Measurements from ENCODE around the gene CELF4.
A peak's percentile ranks its signal among the peaks of the same experiment; 100 is the strongest.

Gene CELF4

GRCh38 chr18:37336568-37337285 lies 228.9 kb downstream of the CELF4 start:
- DNase-seq (ENCODE audit: insufficient read length, low spot score) (no peak), FAIRE-seq (no peak)

DNA sequence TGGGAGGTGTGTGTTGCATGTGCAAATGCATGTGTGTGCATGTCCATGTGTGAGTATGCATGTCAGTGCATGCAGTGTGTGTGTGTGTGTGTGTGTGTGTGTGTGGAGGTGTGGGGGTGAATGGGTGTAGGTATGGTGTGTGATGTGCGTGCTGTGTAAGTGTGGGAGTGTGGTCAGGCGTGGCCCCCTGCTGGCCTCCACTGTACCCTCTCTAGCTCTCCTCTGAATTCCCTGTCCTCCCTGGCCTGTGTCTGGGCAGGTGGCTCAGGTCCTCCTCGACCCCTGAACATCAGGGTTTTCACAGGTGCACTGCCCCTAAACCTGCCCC lies 230.2 kb downstream of the CELF4 start:
- FAIRE-seq (no peak), DNase-seq (ENCODE audit: insufficient read length, low spot score) (peak; percentile 11)

DNA sequence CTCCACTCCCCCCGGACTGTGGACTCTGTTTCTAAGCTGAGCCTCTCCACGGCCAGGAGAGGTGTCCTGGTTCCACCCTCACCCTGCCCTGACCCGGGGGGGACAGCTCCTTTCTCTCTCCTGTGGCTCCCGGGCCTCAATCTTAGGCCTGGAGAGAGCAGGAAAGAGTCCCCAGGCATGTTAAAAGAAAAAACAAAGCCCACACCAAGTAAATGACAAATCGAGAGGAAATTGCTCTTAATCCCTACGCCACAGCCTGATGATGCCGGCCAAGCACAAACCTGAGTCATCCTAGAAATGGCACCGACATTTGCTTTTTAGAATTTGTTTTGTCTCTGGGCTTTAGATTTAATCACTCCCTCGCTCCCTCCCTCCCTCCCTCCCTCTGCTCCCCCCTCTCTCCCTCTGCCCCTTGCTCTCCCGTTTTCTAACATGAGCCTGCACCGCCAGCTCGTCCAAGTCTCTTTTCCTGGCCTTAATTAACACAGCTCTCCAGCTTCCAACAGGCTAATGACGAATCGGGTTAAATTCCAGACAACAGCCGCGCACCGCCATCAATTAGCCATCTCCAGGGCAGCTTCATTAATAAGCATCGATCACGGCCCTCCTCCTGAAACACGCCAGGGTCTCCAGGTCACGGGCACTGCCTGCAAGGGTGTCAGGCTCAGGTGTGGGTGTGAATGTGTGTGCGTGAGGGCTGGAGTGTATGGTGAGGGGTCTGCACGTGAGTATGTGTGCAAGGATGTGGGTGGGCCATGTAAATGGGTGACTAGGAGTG lies 230.8 kb downstream of the CELF4 start:
- no peak for FAIRE-seq
- DNase-seq (ENCODE audit: insufficient read length, low spot score) = no peak

DNA sequence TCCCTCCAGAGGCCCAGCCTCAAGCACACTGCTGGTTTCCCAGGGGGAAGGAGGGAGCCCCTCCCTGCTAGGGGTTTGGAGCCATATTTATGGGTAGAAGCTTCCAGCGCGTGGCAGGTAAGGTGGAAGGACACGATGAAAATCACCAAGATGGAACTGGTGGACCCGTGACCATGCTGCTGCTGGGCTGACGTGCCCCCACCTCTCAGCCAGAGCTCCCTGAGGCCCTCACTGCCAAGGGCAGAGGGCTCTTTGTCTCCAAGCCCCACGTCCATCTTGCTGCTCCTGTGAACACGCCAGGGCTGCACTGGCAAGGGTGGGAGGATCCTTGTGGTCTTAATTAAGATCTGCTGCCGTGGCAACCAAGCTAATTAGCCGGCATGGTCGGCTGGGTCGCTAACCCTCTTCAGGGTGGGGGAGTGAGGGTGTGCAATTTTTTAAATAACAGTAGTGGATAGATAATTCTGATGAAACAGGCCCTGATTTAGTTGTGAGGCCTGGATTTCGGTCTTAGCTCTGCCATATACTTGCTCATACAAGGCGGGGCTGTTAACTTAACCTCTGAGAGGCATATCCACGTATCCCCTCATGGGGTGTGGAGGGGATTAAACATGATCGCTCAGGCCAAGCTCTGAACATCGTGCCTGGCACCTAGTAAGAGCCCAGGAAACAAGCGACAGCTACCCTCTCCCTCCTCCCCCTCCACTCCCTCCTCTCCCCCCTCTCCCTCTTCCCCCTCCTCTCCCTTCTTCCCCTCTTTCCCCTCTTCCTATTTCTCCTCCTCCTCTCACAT lies 232.8 kb downstream of the CELF4 start:
- DNase-seq (ENCODE audit: insufficient read length, low spot score) (no peak), FAIRE-seq (no peak)

- no peak for FAIRE-seq
Measured at GRCh38 chr18:37332219-37332618, 233.4 kb downstream of the CELF4 start.

DNA sequence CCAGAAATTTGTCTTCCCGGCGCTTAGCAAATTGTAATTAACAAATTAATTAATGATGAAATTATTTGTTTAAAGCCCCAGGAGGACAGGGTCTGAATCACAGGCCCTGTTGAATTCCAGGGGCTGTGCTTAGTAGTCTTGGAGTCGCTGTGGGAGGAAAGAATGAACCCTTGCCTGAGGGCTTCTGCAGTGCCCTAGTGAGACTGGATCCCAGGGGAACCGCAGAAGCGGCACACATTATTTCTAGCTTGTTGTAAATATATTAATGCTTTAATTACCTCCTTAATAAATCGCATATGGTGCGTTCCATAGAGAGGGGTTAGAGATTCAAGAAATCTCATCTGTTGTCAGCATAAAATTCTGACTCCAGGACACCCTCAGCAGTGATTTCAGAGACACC lies 235.4 kb downstream of the CELF4 start:
- no peak for DNase-seq (ENCODE audit: insufficient read length, low spot score)
- no peak for FAIRE-seq

More at GRCh38 chr18:37332219-37332618, 233.4 kb downstream of the CELF4 start:
- no peak for DNase-seq (ENCODE audit: insufficient read length, low spot score)

DNA sequence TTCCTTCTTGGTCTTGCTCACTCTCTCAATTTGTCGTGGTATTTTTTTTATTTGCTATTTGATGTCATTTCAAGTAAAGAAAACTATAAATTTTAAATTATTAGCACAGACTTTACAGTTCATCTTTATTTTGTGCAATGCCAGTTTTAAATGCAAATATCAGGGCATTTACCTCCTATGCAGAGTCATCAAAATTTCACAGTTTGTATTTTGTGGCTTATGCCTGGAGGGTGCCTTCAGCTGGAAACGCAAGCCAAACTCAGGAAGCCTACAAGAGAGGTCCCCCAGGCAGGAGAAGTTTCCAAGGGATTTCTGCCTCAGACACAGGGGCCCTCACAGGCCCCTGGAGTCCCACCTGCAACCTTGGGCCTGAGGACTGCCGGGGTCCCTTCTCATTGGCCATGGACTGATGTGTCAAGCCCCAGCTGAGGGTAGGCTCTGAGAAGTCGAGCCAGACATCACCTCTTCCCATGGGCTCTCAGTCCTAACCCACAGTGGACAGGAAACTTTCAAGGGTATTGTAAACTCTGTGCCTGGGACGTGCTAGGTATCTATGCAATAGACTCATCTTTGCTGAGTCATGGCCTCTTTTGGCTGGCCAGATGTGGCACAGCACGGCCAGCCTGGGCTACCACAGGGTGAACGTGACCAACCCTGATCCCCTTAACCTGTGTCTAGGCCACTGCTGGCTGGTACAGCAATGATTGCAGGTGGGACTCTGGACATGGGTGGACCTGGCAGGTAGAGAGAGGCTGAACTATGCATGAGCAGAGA lies 236.5 kb downstream of the CELF4 start:
- FAIRE-seq (no peak), DNase-seq (ENCODE audit: insufficient read length, low spot score) (no peak)

- FAIRE-seq = no peak
Measured at GRCh38 chr18:37327063-37327577, 238.5 kb downstream of the CELF4 start.

GRCh38 chr18:37322492-37323035 lies 243.0 kb downstream of the CELF4 start:
- FAIRE-seq (no peak), DNase-seq (ENCODE audit: insufficient read length, low spot score) (peak; percentile 39)

More at GRCh38 chr18:37327063-37327577, 238.5 kb downstream of the CELF4 start:
- DNase-seq (ENCODE audit: insufficient read length, low spot score) = no peak

GRCh38 chr18:37321582-37322491 lies 243.8 kb downstream of the CELF4 start:
- DNase-seq (ENCODE audit: insufficient read length, low spot score) (no peak), FAIRE-seq (no peak)

GRCh38 chr18:37320317-37320716 lies 245.3 kb downstream of the CELF4 start:
- DNase-seq (ENCODE audit: insufficient read length, low spot score) = no peak
- no peak for FAIRE-seq

- DNase-seq (ENCODE audit: insufficient read length, low spot score) (no peak), FAIRE-seq (no peak)
Measured at GRCh38 chr18:37318360-37319355, 246.9 kb downstream of the CELF4 start.

DNA sequence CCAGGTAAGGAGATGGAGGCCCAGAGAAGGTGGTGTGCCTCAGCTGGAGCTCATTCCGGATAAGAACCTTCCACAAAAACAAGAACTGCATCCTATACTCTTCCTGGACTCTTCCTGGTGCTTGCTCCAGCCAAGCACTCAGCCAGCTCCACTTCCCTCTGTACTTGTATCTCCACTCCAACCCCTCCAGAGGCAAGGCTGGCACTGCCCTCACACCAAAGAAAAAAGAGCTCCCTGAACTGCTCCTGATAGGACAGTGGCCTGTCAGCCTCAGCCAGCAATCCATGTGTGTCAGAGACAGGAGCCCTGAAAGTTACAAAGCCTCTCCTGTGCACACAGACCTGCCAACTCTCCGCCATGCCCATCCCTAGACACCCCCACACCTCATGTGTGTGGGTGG lies 248.1 kb downstream of the CELF4 start:
- no peak for FAIRE-seq
- DNase-seq (ENCODE audit: insufficient read length, low spot score) = no peak

GRCh38 chr18:37316468-37316867 lies 249.1 kb downstream of the CELF4 start:
- FAIRE-seq = no peak
- no peak for DNase-seq (ENCODE audit: insufficient read length, low spot score)

- no peak for DNase-seq (ENCODE audit: insufficient read length, low spot score)
- FAIRE-seq = no peak
Measured at GRCh38 chr18:37315935-37316334, 249.7 kb downstream of the CELF4 start.

- FAIRE-seq (no peak), DNase-seq (ENCODE audit: insufficient read length, low spot score) (no peak)
Measured at GRCh38 chr18:37314534-37314933, 251.1 kb downstream of the CELF4 start.

DNA sequence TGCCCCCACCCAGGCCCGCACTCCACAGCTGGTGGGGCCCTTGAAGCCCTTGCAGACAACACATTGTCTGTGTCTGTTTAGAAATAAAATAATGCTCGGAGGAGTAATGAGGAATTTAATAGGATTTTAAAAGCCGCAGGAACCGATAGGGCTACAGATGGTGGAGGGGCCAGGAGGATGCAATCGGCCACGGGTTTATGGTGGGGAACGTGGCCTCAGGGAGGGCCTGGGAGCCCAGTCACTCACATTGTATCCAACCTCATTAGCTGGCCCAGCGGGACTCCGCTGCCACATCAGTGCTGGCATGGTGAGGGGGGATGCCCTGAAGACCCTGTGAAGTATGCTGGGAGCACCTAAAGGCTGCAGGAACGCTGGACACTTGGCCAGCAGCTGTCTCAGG lies 252.0 kb downstream of the CELF4 start:
- FAIRE-seq (no peak), DNase-seq (ENCODE audit: insufficient read length, low spot score) (no peak)

- DNase-seq (ENCODE audit: insufficient read length, low spot score) = no peak
- FAIRE-seq = no peak
Measured at GRCh38 chr18:37309861-37310260, 255.7 kb downstream of the CELF4 start.
